GM12891 (cell line): ENCODE measurements around the gene SHISA6.

Experiments used
- POLR2AphosphoS5 ChIP-seq: IDR thresholded peaks from 2 replicates; pipeline ENCODE4 v1.6.1; 2011; ENCODE audit warnings: low read depth, low read length, control low read depth
- POU2F2 ChIP-seq: IDR thresholded peaks from 2 replicates; pipeline ENCODE4 v1.6.1; 2011; ENCODE audit warnings: low read depth, mild to moderate bottlenecking, control low read depth, low read length, moderate library complexity
- TAF1 ChIP-seq: IDR thresholded peaks from 2 replicates; pipeline ENCODE4 v1.6.1; 2011; ENCODE audit warnings: low read depth, low read length, control low read depth

DNA sequence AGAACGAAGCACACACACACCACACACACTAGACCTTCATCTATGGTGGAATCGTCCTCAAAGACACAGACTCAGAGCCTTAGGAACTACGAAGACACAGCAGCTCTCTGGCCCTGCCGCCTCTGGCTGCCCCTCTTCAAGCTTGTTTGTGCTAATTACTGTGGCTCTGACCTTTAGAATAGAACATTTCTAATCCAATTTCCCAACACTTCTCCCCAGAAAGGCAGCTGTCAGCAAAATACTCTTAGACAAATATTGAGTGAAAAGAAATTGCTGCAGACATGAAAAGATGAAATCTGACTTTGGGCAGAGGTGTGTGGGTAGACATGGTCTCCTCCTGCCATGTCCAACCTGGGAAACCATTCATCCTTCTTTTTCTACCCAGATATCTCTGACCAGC is 205.3 kb downstream of the SHISA6 start:
- TF ChIP-seq TAF1 (no peak), POLR2AphosphoS5 (no peak), POU2F2 (no peak)
